ENCODE results near the gene MB21D2.

DNA sequence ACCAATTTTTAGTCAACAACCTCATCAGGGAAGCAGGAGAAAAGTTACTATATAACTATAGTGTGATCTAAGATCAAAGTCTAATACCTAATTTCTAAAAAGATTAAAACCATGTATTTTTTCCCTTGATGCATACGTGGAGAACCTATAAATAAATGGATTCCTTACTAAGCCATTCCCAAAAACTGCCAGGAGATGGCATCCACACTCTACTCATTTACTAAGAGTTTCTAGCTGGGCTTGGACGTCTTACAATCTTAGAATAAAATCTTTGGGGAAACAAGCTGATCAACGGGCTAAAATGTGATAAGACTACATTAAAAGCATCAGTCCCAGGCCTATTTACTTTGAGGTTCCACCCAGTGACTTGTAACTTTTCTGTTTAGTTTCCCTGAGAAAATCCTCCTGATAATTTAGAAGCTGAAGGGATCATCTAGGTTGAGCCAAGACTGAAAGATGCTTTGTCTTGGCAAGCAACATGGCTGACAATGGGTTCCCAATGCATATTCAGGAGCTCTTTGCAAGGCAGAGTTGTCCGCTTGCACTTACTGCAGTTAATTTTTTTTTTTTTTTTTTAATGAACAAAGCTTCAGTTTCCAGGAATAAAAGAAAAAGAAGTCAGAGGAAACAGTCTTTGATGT, 104.8 kb downstream of the MB21D2 start:
- TF ChIP-seq SUZ12 (IDR thresholded peaks at IDR 0.05) (no peak), ARNT (IDR thresholded peaks at IDR 0.05) (no peak), BHLHE40 (IDR thresholded peaks at IDR 0.05; ENCODE audit: borderline replicate concordance) (no peak), LEF1 (IDR thresholded peaks at IDR 0.05; ENCODE audit: borderline replicate concordance) (no peak), FOXA1 (IDR thresholded peaks at IDR 0.05) (no peak), SP1 (IDR thresholded peaks at IDR 0.05) (no peak), FOXM1 (IDR thresholded peaks at IDR 0.05; ENCODE audit: borderline replicate concordance) (no peak), NFRKB (IDR thresholded peaks at IDR 0.05) (no peak), FOXK2 (IDR thresholded peaks at IDR 0.05) (no peak), ELF4 (IDR thresholded peaks at IDR 0.05) (no peak)
